SW 1271 (cell line): Measurements from ENCODE around the gene PRKG1.

Source experiments
- DNase-seq, 2 experiments: peaks; one replicate each; lab custom pipeline; 2025; lab: John Stamatoyannopoulos, UW

The PRKG1 gene

GRCh38 chr10:51076299-51076841, 2.1 kb downstream of the PRKG1 start:
- DNase-seq = no peak

GRCh38 chr10:51077074-51077473, 2.8 kb downstream of the PRKG1 start:
- DNase-seq = no peak

- no peak for DNase-seq
These were observed 3.2 kb downstream of the PRKG1 start for GRCh38 chr10:51077507-51077906.

GRCh38 chr10:51079331-51079730, 5.0 kb downstream of the PRKG1 start:
- no peak for DNase-seq

GRCh38 chr10:51079766-51080165, 5.5 kb downstream of the PRKG1 start:
- DNase-seq = no peak

- no peak for DNase-seq
These were observed 6.2 kb downstream of the PRKG1 start for GRCh38 chr10:51080311-51081006.

GRCh38 chr10:51082857-51083256, 8.6 kb downstream of the PRKG1 start:
- DNase-seq = no peak

GRCh38 chr10:51083356-51083853, 9.1 kb downstream of the PRKG1 start:
- DNase-seq = no peak

- no peak for DNase-seq
These were observed 10.9 kb downstream of the PRKG1 start for GRCh38 chr10:51085204-51085603.

- DNase-seq = no peak
These were observed 12.4 kb downstream of the PRKG1 start for GRCh38 chr10:51086710-51087109.

- DNase-seq = no peak
These were observed 12.8 kb downstream of the PRKG1 start for GRCh38 chr10:51087114-51087513.

- DNase-seq = no peak
These were observed 15.9 kb downstream of the PRKG1 start for GRCh38 chr10:51090190-51090589.

- no peak for DNase-seq
These were observed 18.1 kb downstream of the PRKG1 start for GRCh38 chr10:51092402-51092801.

- no peak for DNase-seq
These were observed 21.2 kb downstream of the PRKG1 start for GRCh38 chr10:51095444-51095843.

- no peak for DNase-seq
These were observed 23.3 kb downstream of the PRKG1 start for GRCh38 chr10:51097546-51097945.

- no peak for DNase-seq
These were observed 25.9 kb downstream of the PRKG1 start for GRCh38 chr10:51100221-51100620.

GRCh38 chr10:51103554-51104217, 29.4 kb downstream of the PRKG1 start:
- no peak for DNase-seq

- DNase-seq = no peak
These were observed 32.1 kb downstream of the PRKG1 start for GRCh38 chr10:51106311-51106945.

GRCh38 chr10:51108406-51108805, 34.1 kb downstream of the PRKG1 start:
- no peak for DNase-seq

- DNase-seq = no peak
These were observed 35.7 kb downstream of the PRKG1 start for GRCh38 chr10:51109801-51110533.

GRCh38 chr10:51112013-51112412, 37.7 kb downstream of the PRKG1 start:
- DNase-seq = no peak

- DNase-seq = no peak
These were observed 38.7 kb downstream of the PRKG1 start for GRCh38 chr10:51113007-51113406.
